ENCODE results near the gene WBP1.

WBP1 gene

GRCh38 chr2:74505448-74506246 is 47.4 kb downstream of the WBP1 start:
- no peak for DNase-seq

- peak; percentile 99 for DNase-seq
Observed at GRCh38 chr2:74507145-74507925, 49.1 kb downstream of the WBP1 start, which contains the start of gene PCGF1. Gene PCGF1, minus strand, starts transcription at chr2:74507695. Its CDS starts 27 bp downstream, at chr2:74507668.

GRCh38 chr2:74507926-74508520 is 49.8 kb downstream of the WBP1 start:
- DNase-seq: no peak

- no peak for DNase-seq
Observed at GRCh38 chr2:74510272-74510671, 52.0 kb downstream of the WBP1 start.

All from stimulated activated CD4-positive, alpha-beta T cell treated with anti-CD3 and anti-CD28 coated beads, Interleukin-12 subunit alpha, Interleukin-12 subunit beta, amount 100 ng/mL, for 4 hours (primary cell).